HepG2 (cell line): ENCODE results near the gene ZNF33A. TPM values are rescaled to one million over a fixed set of nuclear protein-coding genes. Genes with fewer than 3 reads are reported as not detected.

ENCODE experiments used
- ARID2 ChIP-seq: sonication (generic); formaldehyde crosslinking; IDR thresholded peaks from 2 replicates; pipeline ENCODE4 v1.8.1; 2022; ENCODE audit warnings: mild to moderate bottlenecking, missing genetic modification reagents, borderline replicate concordance
- NFE2L2 ChIP-seq: fragments of 150-350 bp; IDR thresholded peaks from 2 replicates; pipeline ENCODE4 v1.6.1; 2014; ENCODE audit warnings: low read length
- NPAS2 ChIP-seq: sonication (generic); formaldehyde crosslinking; IDR thresholded peaks from 2 replicates; pipeline ENCODE4 v1.8.0; 2022; ENCODE audit warnings: mild to moderate bottlenecking, missing genetic modification reagents, borderline replicate concordance
- PHB2 ChIP-seq: fragments of 450-650 bp; IDR thresholded peaks from 2 replicates; pipeline ENCODE4 v1.6.1; 2018; ENCODE audit not compliant: partially characterized antibody
- PTBP1 ChIP-seq: fragments of 200-400 bp; formaldehyde crosslinking; IDR thresholded peaks from 2 replicates; pipeline ENCODE4 v1.6.1; 2018; ENCODE audit warnings: low read length, low read depth; ENCODE audit not compliant: poor library complexity, severe bottlenecking
- SKI ChIP-seq: fragments of 450-650 bp; IDR thresholded peaks from one replicate; pipeline ENCODE4 v1.6.1; 2018; ENCODE audit warnings: mild to moderate bottlenecking; ENCODE audit not compliant: partially characterized antibody
- SRSF9 ChIP-seq: fragments of 200-400 bp; formaldehyde crosslinking; IDR thresholded peaks from 2 replicates; pipeline ENCODE4 v1.6.1; 2018; ENCODE audit warnings: borderline replicate concordance, mild to moderate bottlenecking, low read depth, low read length; ENCODE audit not compliant: insufficient read depth, poor library complexity, severe bottlenecking
- STAT5B ChIP-seq: sonication (generic); formaldehyde crosslinking; IDR thresholded peaks from 2 replicates; pipeline ENCODE4 v1.4.0; 2020; ENCODE audit warnings: missing genetic modification reagents
- TBX3 ChIP-seq: fragments of 450-650 bp; IDR thresholded peaks from 2 replicates; pipeline ENCODE4 v1.6.1; 2017; ENCODE audit warnings: antibody characterized with exemption, mild to moderate bottlenecking, inconsistent platforms, borderline replicate concordance
- ZNF292 ChIP-seq: sonication (generic); formaldehyde crosslinking; IDR thresholded peaks from 2 replicates; pipeline ENCODE4 v1.8.1; 2022; ENCODE audit warnings: mild to moderate bottlenecking, low read depth, missing genetic modification reagents, borderline replicate concordance
- ZNF569 ChIP-seq: sonication (generic); formaldehyde crosslinking; IDR thresholded peaks from 2 replicates; pipeline ENCODE4 v1.5.0; 2020; ENCODE audit warnings: mild to moderate bottlenecking, missing genetic modification reagents, moderate library complexity, borderline replicate concordance
- ZNF598 ChIP-seq: sonication (generic); formaldehyde crosslinking; IDR thresholded peaks from 2 replicates; pipeline ENCODE4 v1.5.1; 2020; ENCODE audit warnings: mild to moderate bottlenecking, missing genetic modification reagents, borderline replicate concordance
- ZNF619 ChIP-seq: sonication (generic); formaldehyde crosslinking; IDR thresholded peaks from 2 replicates; pipeline ENCODE4 v1.4.0; 2020; ENCODE audit warnings: mild to moderate bottlenecking, missing genetic modification reagents
- ZNF713 ChIP-seq: sonication (generic); formaldehyde crosslinking; IDR thresholded peaks from 2 replicates; pipeline ENCODE4 v1.4.0; 2020; ENCODE audit warnings: mild to moderate bottlenecking, missing genetic modification reagents
- polyA plus RNA-seq, 8 experiments: library from polyadenylated mRNA; depleted of rRNA in 3 of 8; stranded (reverse) in 7 of 8; unstranded in 1 of 8; fragments of >200 nt; fragmentation: Illumina TruSeq in 4 of 8; extraction: Trizol in 4 of 8; gene quantifications; 2 replicates each; pipeline versions ENCODE4 v1.2.1 to v1.2.3, GENCODE V29; 2011 to 2016; ENCODE audit warnings: low read depth in 4 of 8, missing spikeins in 1 of 8, mixed read lengths in 1 of 8; ENCODE audit not compliant: insufficient read depth in 1 of 8
- total RNA-seq, 5 experiments: library from RNA; depleted of rRNA; stranded (reverse); fragments of >200 nt; fragmentation: Illumina TruSeq; extraction: Trizol; gene quantifications; 2 replicates each; pipeline ENCODE4 v1.2.3, GENCODE V29; 2016; ENCODE audit warnings: low read depth in 1 of 5
- TF ChIP-seq, protein P1 (sequence below): sonication (generic); formaldehyde crosslinking; IDR thresholded peaks from 2 replicates; pipeline ENCODE4 v1.4.0; 2020; ENCODE audit warnings: missing genetic modification reagents, borderline replicate concordance
- TF ChIP-seq, protein P2 (sequence below): sonication (generic); formaldehyde crosslinking; IDR thresholded peaks from 2 replicates; pipeline ENCODE4 v1.8.1; 2023; ENCODE audit warnings: mild to moderate bottlenecking, moderate library complexity, missing genetic modification reagents
- TF ChIP-seq, protein P3 (sequence below): sonication (generic); formaldehyde crosslinking; IDR thresholded peaks from 2 replicates; pipeline ENCODE4 v1.4.0; 2020; ENCODE audit warnings: mild to moderate bottlenecking, low read depth, missing genetic modification reagents
- TF ChIP-seq, protein P4 (sequence below): sonication (generic); formaldehyde crosslinking; IDR thresholded peaks from 2 replicates; pipeline ENCODE4 v1.4.0; 2020; ENCODE audit warnings: mild to moderate bottlenecking, missing genetic modification reagents
- TF ChIP-seq, protein P5 (sequence below): sonication (generic); formaldehyde crosslinking; IDR thresholded peaks from 2 replicates; pipeline ENCODE4 v1.8.1; 2023; ENCODE audit warnings: mild to moderate bottlenecking, missing genetic modification reagents, borderline replicate concordance
- TF ChIP-seq, protein P6 (sequence below): sonication (generic); formaldehyde crosslinking; IDR thresholded peaks from 2 replicates; pipeline ENCODE4 v1.4.0; 2020; ENCODE audit warnings: missing genetic modification reagents; ENCODE audit errors: not compliant biosample characterization

ZNF33A gene
- total and polyA plus RNA-seq, 2 of the 13 experiments (the other 11 are each of a cell fraction or from before 2014, with no cell fraction given), result 13.1 to 22.5 TPM

DNA sequence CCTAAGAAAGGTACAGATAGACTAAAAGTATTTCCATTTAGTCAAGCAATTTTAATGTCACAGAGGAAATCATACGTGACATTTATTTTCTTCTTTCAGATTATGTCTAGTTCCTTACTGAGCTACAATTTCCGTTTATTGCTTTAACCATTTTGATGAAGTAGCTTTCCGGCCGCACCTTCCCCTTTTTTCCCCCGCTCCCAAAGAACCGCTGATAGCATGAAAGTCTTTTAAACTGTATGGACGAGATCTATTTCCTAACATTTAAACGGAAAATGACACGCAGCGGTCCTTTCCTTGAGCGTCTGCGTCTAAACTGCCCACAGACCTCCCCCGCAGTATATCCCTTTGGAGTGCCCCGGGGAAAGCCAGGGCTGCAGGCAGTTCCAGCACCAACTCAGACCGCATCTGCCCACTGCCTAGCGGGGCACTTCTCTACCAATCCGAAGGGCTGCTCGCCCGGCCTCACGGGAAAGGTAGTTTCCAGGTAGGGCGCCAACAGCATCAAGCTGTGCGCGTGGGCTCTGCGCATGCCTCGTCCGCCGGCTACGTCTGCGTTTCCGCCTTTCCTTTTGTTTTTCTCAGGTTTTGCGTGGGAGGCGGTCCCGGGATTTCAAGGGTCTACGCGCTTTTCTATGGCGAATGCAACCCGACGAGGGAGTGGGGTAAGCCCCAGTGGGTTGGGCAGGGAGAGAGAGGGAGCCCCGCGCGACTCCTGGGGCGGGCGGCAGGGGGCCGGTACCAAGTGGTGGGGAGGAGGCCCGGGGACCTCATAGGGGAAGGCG is at the start of gene ZNF33A (continued):
- TF ChIP-seq, protein P1, sequence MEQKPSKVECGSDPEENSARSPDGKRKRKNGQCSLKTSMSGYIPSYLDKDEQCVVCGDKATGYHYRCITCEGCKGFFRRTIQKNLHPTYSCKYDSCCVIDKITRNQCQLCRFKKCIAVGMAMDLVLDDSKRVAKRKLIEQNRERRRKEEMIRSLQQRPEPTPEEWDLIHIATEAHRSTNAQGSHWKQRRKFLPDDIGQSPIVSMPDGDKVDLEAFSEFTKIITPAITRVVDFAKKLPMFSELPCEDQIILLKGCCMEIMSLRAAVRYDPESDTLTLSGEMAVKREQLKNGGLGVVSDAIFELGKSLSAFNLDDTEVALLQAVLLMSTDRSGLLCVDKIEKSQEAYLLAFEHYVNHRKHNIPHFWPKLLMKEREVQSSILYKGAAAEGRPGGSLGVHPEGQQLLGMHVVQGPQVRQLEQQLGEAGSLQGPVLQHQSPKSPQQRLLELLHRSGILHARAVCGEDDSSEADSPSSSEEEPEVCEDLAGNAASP, result no peak
- peak; percentile 61; the same call in 1 of the 2 replicates for TF ChIP-seq ZNF292 (CRISPR knock-in tag)
- TF ChIP-seq TBX3, result no peak
- no peak; the same call in 1 of the 2 replicates for TF ChIP-seq ARID2
- TF ChIP-seq, protein P2, sequence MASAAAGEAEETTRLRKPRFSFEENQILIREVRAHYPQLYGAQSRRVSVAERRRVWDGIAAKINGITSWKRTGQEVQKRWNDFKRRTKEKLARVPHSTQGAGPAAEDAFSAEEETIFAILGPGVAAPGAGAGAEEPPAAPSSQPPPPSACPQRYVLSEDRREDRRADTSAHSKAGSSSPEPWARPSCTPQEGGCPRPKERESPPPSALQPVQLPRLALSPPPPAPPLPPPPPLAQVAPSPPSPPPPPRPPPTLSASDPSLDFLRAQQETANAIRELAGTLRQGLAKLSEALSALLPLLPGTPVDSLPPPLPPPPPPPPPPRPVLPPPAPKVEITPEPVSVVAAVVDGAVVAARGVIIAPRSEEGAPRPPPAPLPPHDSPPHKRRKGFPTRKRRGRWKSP, result no peak
- TF ChIP-seq ZNF619, result no peak
- TF ChIP-seq, protein P3, sequence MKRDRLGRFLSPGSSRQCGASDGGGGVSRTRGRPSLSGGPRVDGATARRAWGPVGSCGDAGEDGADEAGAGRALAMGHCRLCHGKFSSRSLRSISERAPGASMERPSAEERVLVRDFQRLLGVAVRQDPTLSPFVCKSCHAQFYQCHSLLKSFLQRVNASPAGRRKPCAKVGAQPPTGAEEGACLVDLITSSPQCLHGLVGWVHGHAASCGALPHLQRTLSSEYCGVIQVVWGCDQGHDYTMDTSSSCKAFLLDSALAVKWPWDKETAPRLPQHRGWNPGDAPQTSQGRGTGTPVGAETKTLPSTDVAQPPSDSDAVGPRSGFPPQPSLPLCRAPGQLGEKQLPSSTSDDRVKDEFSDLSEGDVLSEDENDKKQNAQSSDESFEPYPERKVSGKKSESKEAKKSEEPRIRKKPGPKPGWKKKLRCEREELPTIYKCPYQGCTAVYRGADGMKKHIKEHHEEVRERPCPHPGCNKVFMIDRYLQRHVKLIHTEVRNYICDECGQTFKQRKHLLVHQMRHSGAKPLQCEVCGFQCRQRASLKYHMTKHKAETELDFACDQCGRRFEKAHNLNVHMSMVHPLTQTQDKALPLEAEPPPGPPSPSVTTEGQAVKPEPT (CRISPR knock-in tag), result no peak
- TF ChIP-seq PHB2, result no peak
- TF ChIP-seq ZNF598 (CRISPR knock-in tag), result 0 out of 2 replicates have a peak, but pooled peaks have one; percentile 18
- TF ChIP-seq, protein P4, sequence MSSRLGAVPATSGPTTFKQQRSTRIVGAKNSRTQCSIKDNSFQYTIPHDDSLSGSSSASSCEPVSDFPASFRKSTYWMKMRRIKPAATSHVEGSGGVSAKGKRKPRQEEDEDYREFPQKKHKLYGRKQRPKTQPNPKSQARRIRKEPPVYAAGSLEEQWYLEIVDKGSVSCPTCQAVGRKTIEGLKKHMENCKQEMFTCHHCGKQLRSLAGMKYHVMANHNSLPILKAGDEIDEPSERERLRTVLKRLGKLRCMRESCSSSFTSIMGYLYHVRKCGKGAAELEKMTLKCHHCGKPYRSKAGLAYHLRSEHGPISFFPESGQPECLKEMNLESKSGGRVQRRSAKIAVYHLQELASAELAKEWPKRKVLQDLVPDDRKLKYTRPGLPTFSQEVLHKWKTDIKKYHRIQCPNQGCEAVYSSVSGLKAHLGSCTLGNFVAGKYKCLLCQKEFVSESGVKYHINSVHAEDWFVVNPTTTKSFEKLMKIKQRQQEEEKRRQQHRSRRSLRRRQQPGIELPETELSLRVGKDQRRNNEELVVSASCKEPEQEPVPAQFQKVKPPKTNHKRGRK (CRISPR knock-in tag), result no peak
- TF ChIP-seq STAT5B (CRISPR knock-in tag), result no peak
- no peak for TF ChIP-seq ZNF713 (CRISPR knock-in tag)
- TF ChIP-seq ZNF569, result no peak
- no peak for TF ChIP-seq SRSF9
- TF ChIP-seq PTBP1, result no peak
- TF ChIP-seq NFE2L2, result no peak
- TF ChIP-seq SKI, result peak; percentile 10
- TF ChIP-seq, protein P5, sequence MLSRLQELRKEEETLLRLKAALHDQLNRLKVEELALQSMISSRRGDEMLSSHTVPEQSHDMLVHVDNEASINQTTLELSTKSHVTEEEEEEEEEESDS (CRISPR knock-in tag), result no peak
- TF ChIP-seq, protein P6, sequence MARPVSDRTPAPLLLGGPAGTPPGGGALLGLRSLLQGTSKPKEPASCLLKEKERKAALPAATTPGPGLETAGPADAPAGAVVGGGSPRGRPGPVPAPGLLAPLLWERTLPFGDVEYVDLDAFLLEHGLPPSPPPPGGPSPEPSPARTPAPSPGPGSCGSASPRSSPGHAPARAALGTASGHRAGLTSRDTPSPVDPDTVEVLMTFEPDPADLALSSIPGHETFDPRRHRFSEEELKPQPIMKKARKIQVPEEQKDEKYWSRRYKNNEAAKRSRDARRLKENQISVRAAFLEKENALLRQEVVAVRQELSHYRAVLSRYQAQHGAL (CRISPR knock-in tag), result no peak
- TF ChIP-seq NPAS2 (CRISPR knock-in tag), result no peak
